MM.1S (cell line): ENCODE measurements around the gene CSTF2T.
"Not testable (repeated sequence)": the region's sequence is repeated elsewhere in the genome, so short reads cannot be mapped to it uniquely, and the experiment has no call there.

Experiments
- DNase-seq: peaks from one replicate; pipeline ENCODE4 v3.0.0-alpha.2; 2015
- H2AFZ ChIP-seq: fragments of 300-600 bp; sonication (generic); 2 replicates; pipeline ENCODE4 v1.6.0; 2016; ENCODE audit warnings: antibody characterized with exemption, low read length
- H3F3A ChIP-seq: fragments of 300-600 bp; sonication (generic); 2 replicates; pipeline ENCODE4 v1.6.1; 2016; ENCODE audit warnings: mild to moderate bottlenecking, antibody characterized with exemption, low read length, moderate library complexity, mixed read lengths; ENCODE audit not compliant: insufficient read depth
- H3K27ac ChIP-seq: fragments of 300-600 bp; sonication (generic); 2 replicates; pipeline ENCODE4 v1.5.1; 2016; ENCODE audit warnings: mild to moderate bottlenecking, low read length
- H3K27me3 ChIP-seq: fragments of 300-600 bp; sonication (generic); replicated peaks from 2 replicates; pipeline ENCODE4 v1.6.0; 2016; ENCODE audit warnings: low read length; ENCODE audit not compliant: insufficient read depth
- H3K36me3 ChIP-seq: fragments of 300-600 bp; sonication (generic); replicated peaks from 2 replicates; pipeline ENCODE4 v1.6.1; 2016; ENCODE audit warnings: mild to moderate bottlenecking, low read length, mixed read lengths; ENCODE audit not compliant: insufficient read depth
- H3K4me1 ChIP-seq: fragments of 300-600 bp; sonication (generic); 2 replicates; pipeline ENCODE4 v1.6.1; 2016; ENCODE audit warnings: low read length, mixed read lengths
- H3K4me2 ChIP-seq: fragments of 300-600 bp; sonication (generic); 2 replicates; pipeline ENCODE4 v1.6.0; 2016; ENCODE audit warnings: low read depth, low read length
- H3K4me3 ChIP-seq: fragments of 300-600 bp; sonication (generic); 2 replicates; pipeline ENCODE4 v1.5.1; 2016; ENCODE audit warnings: low read length, mixed read lengths
- H3K79me2 ChIP-seq: fragments of 300-600 bp; sonication (generic); 2 replicates; pipeline ENCODE4 v1.6.1; 2016; ENCODE audit warnings: mixed run types, low read length, mixed read lengths
- H3K9ac ChIP-seq: fragments of 300-600 bp; sonication (generic); 2 replicates; pipeline ENCODE4 v1.6.1; 2016; ENCODE audit warnings: low read length, mixed read lengths
- H3K9me2 ChIP-seq: fragments of 300-600 bp; sonication (generic); replicated peaks from 2 replicates; pipeline ENCODE4 v1.6.1; 2016; ENCODE audit warnings: mild to moderate bottlenecking, low read length, mixed read lengths; ENCODE audit not compliant: insufficient read depth
- H3K9me3 ChIP-seq: fragments of 300-600 bp; sonication (generic); replicated peaks from 2 replicates; pipeline ENCODE4 v1.6.1; 2016; ENCODE audit warnings: mild to moderate bottlenecking, low read length, mixed read lengths; ENCODE audit not compliant: insufficient read depth
- H4K20me1 ChIP-seq: fragments of 300-600 bp; sonication (generic); 2 replicates; pipeline ENCODE4 v1.6.1; 2016; ENCODE audit warnings: mild to moderate bottlenecking, low read length, moderate library complexity, mixed read lengths; ENCODE audit not compliant: insufficient read depth
- EZH2 ChIP-seq: fragments of 300-600 bp; sonication (generic); optimal IDR thresholded peaks from 2 replicates; pipeline ENCODE3; 2017; ENCODE audit warnings: low read depth, mild to moderate bottlenecking, antibody characterized with exemption, low read length, mixed read lengths
- EZH2phosphoT487 ChIP-seq: fragments of 300-600 bp; sonication (generic); IDR thresholded peaks from 2 replicates; pipeline ENCODE4 v1.6.1; 2018; ENCODE audit warnings: antibody characterized with exemption, low read length
- TF ChIP-seq, protein P1 (sequence below): fragments of 300-600 bp; sonication (generic); IDR thresholded peaks from 2 replicates; pipeline ENCODE4 v1.5.1; 2016; ENCODE audit warnings: antibody characterized with exemption, low read length, mixed read lengths

CSTF2T gene

DNA sequence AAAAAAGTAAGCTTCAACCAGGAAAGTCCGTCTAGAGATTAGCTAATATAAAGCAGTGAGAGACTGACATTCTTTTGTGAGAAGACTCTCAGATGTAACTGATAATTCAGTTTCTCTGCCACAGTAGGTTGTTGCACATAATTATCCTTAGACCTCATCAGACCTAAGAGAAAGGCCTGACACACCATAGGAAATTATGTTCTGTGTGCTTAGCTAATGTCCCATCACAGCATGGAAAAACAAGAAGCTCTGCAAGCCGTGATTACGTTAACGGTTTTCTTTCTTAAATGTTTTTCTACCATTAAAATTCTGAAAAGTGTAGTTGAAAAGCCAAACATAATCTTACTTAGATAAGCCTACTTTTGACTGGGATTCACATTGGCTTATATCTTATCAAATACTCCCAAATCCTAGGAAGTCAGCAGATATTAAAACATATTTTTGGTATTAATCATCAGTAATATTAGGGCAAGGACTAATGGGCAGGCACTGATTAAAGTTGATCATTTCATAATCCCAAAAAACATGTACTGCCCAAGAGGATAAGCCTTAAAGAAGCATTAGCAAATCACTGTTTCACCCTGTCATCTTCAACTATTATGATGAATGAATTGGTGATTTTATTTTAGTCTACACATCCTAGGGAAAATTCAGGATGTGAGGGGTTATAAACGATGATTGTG is 5.2 kb downstream of the CSTF2T start:
- Histone ChIP-seq H3K36me3 (no peaks in the 10 kb centered on the region), H3K4me3 (no peak overlapping the region)

DNA sequence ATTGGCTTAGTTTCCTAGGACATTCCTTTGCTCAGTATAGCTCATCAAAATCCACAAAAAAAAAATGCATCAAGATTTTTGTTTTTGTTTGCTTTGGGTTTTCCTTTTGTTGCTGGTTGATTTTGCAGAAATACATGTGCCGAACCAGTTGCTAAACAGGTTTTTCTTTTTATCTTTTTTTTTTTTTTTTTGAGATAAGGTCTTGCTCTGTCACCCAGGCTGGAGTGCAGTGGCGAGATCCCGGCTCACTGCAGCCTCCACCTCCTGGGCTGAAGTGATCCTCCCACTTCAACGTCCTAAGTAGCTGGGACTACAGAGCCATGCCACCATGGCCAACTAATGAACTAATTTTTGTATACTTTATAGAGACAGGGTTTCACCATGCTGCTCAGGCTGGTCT is 8.3 kb downstream of the CSTF2T start:
- TF ChIP-seq, protein P1, sequence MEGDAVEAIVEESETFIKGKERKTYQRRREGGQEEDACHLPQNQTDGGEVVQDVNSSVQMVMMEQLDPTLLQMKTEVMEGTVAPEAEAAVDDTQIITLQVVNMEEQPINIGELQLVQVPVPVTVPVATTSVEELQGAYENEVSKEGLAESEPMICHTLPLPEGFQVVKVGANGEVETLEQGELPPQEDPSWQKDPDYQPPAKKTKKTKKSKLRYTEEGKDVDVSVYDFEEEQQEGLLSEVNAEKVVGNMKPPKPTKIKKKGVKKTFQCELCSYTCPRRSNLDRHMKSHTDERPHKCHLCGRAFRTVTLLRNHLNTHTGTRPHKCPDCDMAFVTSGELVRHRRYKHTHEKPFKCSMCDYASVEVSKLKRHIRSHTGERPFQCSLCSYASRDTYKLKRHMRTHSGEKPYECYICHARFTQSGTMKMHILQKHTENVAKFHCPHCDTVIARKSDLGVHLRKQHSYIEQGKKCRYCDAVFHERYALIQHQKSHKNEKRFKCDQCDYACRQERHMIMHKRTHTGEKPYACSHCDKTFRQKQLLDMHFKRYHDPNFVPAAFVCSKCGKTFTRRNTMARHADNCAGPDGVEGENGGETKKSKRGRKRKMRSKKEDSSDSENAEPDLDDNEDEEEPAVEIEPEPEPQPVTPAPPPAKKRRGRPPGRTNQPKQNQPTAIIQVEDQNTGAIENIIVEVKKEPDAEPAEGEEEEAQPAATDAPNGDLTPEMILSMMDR = no peak
- no peak for TF ChIP-seq EZH2phosphoT487
- TF ChIP-seq EZH2 = no peak
- Histone ChIP-seq H3F3A (no peaks in the 10 kb centered on the region), H3K9ac (no peak overlapping the region), H3K4me3 (no peak overlapping the region), H3K9me3 (no peaks in the 10 kb centered on the region), H3K79me2 (no peaks in the 10 kb centered on the region; the same call in none of the 2 replicates), H2AFZ (no peak overlapping the region), H4K20me1 (no peaks in the 10 kb centered on the region), H3K36me3 (no peaks in the 10 kb centered on the region), H3K4me2 (no peak overlapping the region), H3K27me3 (no peaks in the 10 kb centered on the region), H3K4me1 (no peaks in the 10 kb centered on the region), H3K27ac (no peak overlapping the region), H3K9me2 (no peaks in the 10 kb centered on the region)
- DNase-seq = no peak

More for the DNA sequence above, 5.2 kb downstream of the CSTF2T start:
- Histone ChIP-seq H3K9ac (no peak overlapping the region), H3K9me2 (no peaks in the 10 kb centered on the region), H2AFZ (no peak overlapping the region), H3K4me2 (no peak overlapping the region), H3K27ac (no peak overlapping the region), H3K9me3 (no peaks in the 10 kb centered on the region), H3F3A (no peaks in the 10 kb centered on the region), H4K20me1 (no peaks in the 10 kb centered on the region), H3K4me1 (peaks cover 8% of the 10 kb centered on the region), H3K79me2 (peaks cover 27% of the 10 kb centered on the region), H3K27me3 (no peaks in the 10 kb centered on the region)
- DNase-seq = no peak
- TF ChIP-seq, protein P1 = no peak
- TF ChIP-seq EZH2phosphoT487 (no peak), EZH2 (no peak)

DNA sequence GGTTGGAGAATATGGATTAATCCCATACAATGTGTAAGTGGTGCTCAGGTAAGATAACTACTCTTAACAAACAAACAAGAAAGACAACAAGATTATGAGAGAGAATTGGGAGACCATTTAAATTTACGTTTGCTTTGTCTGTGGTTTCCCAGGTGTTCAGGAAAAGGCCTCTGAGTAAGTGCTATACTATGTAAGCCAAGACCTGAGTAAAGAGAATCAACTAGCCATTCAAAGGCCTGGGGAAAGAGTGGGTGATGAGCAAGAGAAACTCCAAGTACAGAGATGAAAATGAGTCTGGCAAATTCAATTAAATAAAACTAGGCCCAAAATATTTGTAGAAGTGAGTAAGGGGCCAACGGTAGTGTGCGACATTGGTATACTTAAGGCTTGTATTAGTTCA is 9.9 kb downstream of the CSTF2T start:
- Histone ChIP-seq H3K9me2 (no peaks in the 10 kb centered on the region), H3K79me2 (no peaks in the 10 kb centered on the region), H3K9ac (no peak overlapping the region), H3K4me1 (no peaks in the 10 kb centered on the region), H4K20me1 (no peaks in the 10 kb centered on the region), H3K27me3 (no peaks in the 10 kb centered on the region), H3K9me3 (no peaks in the 10 kb centered on the region), H3K4me2 (no peak overlapping the region), H2AFZ (no peak overlapping the region), H3F3A (no peaks in the 10 kb centered on the region), H3K4me3 (no peak overlapping the region), H3K36me3 (no peaks in the 10 kb centered on the region), H3K27ac (no peak overlapping the region)
- TF ChIP-seq EZH2 = no peak
- TF ChIP-seq, protein P1 = no peak
- TF ChIP-seq EZH2phosphoT487 = no peak
- DNase-seq = no peak

DNA sequence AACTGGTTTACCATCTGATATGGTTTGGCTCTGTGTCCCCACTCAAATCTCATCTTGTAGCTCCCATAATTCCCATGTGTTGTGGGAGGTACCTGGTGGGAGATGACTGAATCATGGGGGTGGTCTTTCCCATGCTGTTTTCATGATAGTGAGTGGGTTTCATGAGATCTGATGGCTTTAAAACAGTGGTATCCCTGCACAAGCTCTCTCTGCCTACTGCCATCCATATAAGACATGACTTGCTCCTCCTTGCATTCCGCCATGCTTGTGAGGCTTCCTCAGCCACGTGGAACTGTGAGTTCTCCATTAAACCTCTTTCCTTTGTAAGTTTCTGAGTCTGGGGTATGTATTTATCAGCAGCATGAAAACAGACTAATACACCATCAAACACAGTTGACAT is 10.6 kb downstream of the CSTF2T start:
- H3K36me3 ChIP-seq, H3K9me3 ChIP-seq, H3K4me2 ChIP-seq, H3K79me2 ChIP-seq, H3K4me1 ChIP-seq, H2AFZ ChIP-seq, H4K20me1 ChIP-seq, DNase-seq, H3K4me3 ChIP-seq, H3K9me2 ChIP-seq, H3K27me3 ChIP-seq, H3F3A ChIP-seq, H3K27ac ChIP-seq, H3K9ac ChIP-seq: not testable (repeated sequence)
